SIG-M5 treated with dmso at 0.1 percent for 504 hours (cell line): ENCODE measurements around the gene ZNF710.
"Not testable (repeated sequence)": the region's sequence is repeated elsewhere in the genome, so short reads cannot be mapped to it uniquely, and the experiment has no call there.

Experiments
- DNase-seq: peaks from one replicate; lab custom pipeline; 2025; ENCODE audit not compliant: unreplicated experiment; lab: John Stamatoyannopoulos, UW

Gene ZNF710

GRCh38 chr15:90001062-90001682 lies at the start of gene ZNF710:
Gene ZNF710, plus strand, starts transcription at chr15:90001324. Its CDS starts 65,814 bp downstream, at chr15:90067138.
- peak; percentile 54 for DNase-seq

- no peak for DNase-seq
Measured at GRCh38 chr15:89954541-89954940, 46.6 kb upstream of the ZNF710 start.

- DNase-seq, result not testable (repeated sequence)
Measured at GRCh38 chr15:89955449-89955998, 45.6 kb upstream of the ZNF710 start.

GRCh38 chr15:89958107-89958805 lies 42.9 kb upstream of the ZNF710 start:
- no peak for DNase-seq

- peak; percentile 63 for DNase-seq
Measured at GRCh38 chr15:89963301-89964231, 37.6 kb upstream of the ZNF710 start.

GRCh38 chr15:89964232-89964954 lies 36.7 kb upstream of the ZNF710 start:
- DNase-seq, result no peak

GRCh38 chr15:89967881-89968280 lies 33.2 kb upstream of the ZNF710 start:
- DNase-seq, result peak; percentile 53

GRCh38 chr15:89971592-89971997 lies 29.5 kb upstream of the ZNF710 start:
- DNase-seq, result peak; percentile 39

GRCh38 chr15:89972085-89972484 lies 29.0 kb upstream of the ZNF710 start:
- DNase-seq, result peak; percentile 25

- DNase-seq, result no peak
Measured at GRCh38 chr15:89975482-89976245, 25.5 kb upstream of the ZNF710 start.

- DNase-seq, result no peak
Measured at GRCh38 chr15:89976246-89976600, 24.9 kb upstream of the ZNF710 start.

GRCh38 chr15:89977836-89978235 lies 23.3 kb upstream of the ZNF710 start:
- DNase-seq, result not testable (repeated sequence)

- no peak for DNase-seq
Measured at GRCh38 chr15:89978914-89979313, 22.2 kb upstream of the ZNF710 start.

GRCh38 chr15:89980896-89981295 lies 20.2 kb upstream of the ZNF710 start:
- DNase-seq, result no peak

- DNase-seq, result no peak
Measured at GRCh38 chr15:89982315-89983055, 18.6 kb upstream of the ZNF710 start.

- DNase-seq, result no peak
Measured at GRCh38 chr15:89984001-89984400, 17.1 kb upstream of the ZNF710 start.

GRCh38 chr15:89984421-89985010 lies 16.6 kb upstream of the ZNF710 start:
- no peak for DNase-seq

GRCh38 chr15:89985111-89985510 lies 16.0 kb upstream of the ZNF710 start:
- DNase-seq, result no peak

GRCh38 chr15:89991312-89991711 lies 9.8 kb upstream of the ZNF710 start:
- DNase-seq, result no peak
